HG03521 (cell line): ENCODE results near the gene MIA.
"Not testable (repeated sequence)": the region's sequence is repeated elsewhere in the genome, so short reads cannot be mapped to it uniquely, and the experiment has no call there.

Source experiments
- ATAC-seq: cut with Tn5 transposase; IDR thresholded peaks from one replicate; pipeline ENCODE4 v1.9.1; 2021; ENCODE audit warnings: mild to moderate bottlenecking, moderate library complexity; ENCODE audit not compliant: unreplicated experiment

The MIA gene

GRCh38 chr19:40750058-40750873 is 25.1 kb upstream of the MIA start, which contains the start of gene ACTMAP:
ACTMAP (minus strand) TSS chr19:40750477; CDS start chr19:40749803, 674 bp downstream.
- ATAC-seq: peak; percentile 80

- peak; percentile 54 for ATAC-seq
These were observed 24.3 kb upstream of the MIA start, which contains the start of gene SNRPA for GRCh38 chr19:40750874-40751537. SNRPA (plus strand) TSS chr19:40751203; CDS start chr19:40751409, 206 bp downstream.

- ATAC-seq: no peak
These were observed 23.0 kb upstream of the MIA start for GRCh38 chr19:40752257-40752781.

GRCh38 chr19:40754611-40755247 is 20.6 kb upstream of the MIA start:
- no peak for ATAC-seq

GRCh38 chr19:40755248-40755624 is 20.1 kb upstream of the MIA start:
- no peak for ATAC-seq

GRCh38 chr19:40755791-40756190 is 19.5 kb upstream of the MIA start:
- ATAC-seq: no peak

GRCh38 chr19:40756502-40757110 is 18.7 kb upstream of the MIA start:
- ATAC-seq: no peak

GRCh38 chr19:40758491-40758890 is 16.8 kb upstream of the MIA start:
- no peak for ATAC-seq

GRCh38 chr19:40759352-40759751 is 16.0 kb upstream of the MIA start:
- ATAC-seq: no peak

GRCh38 chr19:40762754-40763470 is 12.4 kb upstream of the MIA start:
- ATAC-seq: no peak

- ATAC-seq: no peak
These were observed 11.8 kb upstream of the MIA start for GRCh38 chr19:40763526-40763925.

GRCh38 chr19:40763963-40764362 is 11.4 kb upstream of the MIA start:
- ATAC-seq: no peak

GRCh38 chr19:40766385-40766784 is 8.9 kb upstream of the MIA start:
- not testable (repeated sequence) for ATAC-seq

GRCh38 chr19:40768869-40769268 is 6.5 kb upstream of the MIA start:
- ATAC-seq: no peak

GRCh38 chr19:40771101-40771862 is 4.0 kb upstream of the MIA start:
- not testable (repeated sequence) for ATAC-seq

GRCh38 chr19:40775632-40776022 is 306 bp downstream of the MIA start:
- no peak for ATAC-seq

- ATAC-seq: no peak
These were observed 1.0 kb downstream of the MIA start for GRCh38 chr19:40776364-40776763.

- ATAC-seq: peak; percentile 56
These were observed 1.8 kb downstream of the MIA start for GRCh38 chr19:40776932-40777644.

- no peak for ATAC-seq
These were observed 2.3 kb downstream of the MIA start for GRCh38 chr19:40777645-40777936.
